Cardiac muscle cell (in vitro differentiated cells and primary cell): Measurements from ENCODE around the gene KCNIP4. TPM values are rescaled to one million over a fixed set of nuclear protein-coding genes. Genes with fewer than 3 reads are reported as not detected.

Experiments used
- DNase-seq, 2 donors: peaks; one replicate each; pipeline versions ENCODE4 v3.0.0 to v3.0.0-alpha.2; 2010 to 2017; ENCODE audit warnings: low read depth in 1 of 2, low spot score in 1 of 2
- H3K27ac ChIP-seq: fragments of 200-600 bp; sonication (generic); 2 replicates; pipeline ENCODE4 v1.5.1; 2016
- H3K27me3 ChIP-seq: fragments of 200-600 bp; sonication (generic); 2 replicates; pipeline ENCODE4 v1.6.0; 2016; ENCODE audit warnings: control low read depth
- H3K36me3 ChIP-seq: fragments of 200-600 bp; sonication (generic); 2 replicates; pipeline ENCODE4 v1.5.1; 2016; ENCODE audit warnings: control low read depth
- H3K4me1 ChIP-seq: fragments of 200-600 bp; sonication (generic); 2 replicates; pipeline ENCODE4 v1.8.1; 2017; ENCODE audit warnings: low read depth, mild to moderate bottlenecking, mixed run types
- H3K4me3 ChIP-seq: fragments of 200-600 bp; sonication (generic); 2 replicates; pipeline ENCODE4 v1.5.1; 2016; ENCODE audit warnings: mild to moderate bottlenecking
- H3K9me3 ChIP-seq: fragments of 200-600 bp; sonication (generic); 2 replicates; pipeline ENCODE4 v1.5.1; 2017; ENCODE audit warnings: low read depth, mild to moderate bottlenecking, control low read depth
- CTCF ChIP-seq: IDR thresholded peaks from 2 replicates; pipeline ENCODE4 v1.5.1; 2012; ENCODE audit warnings: low read depth, mild to moderate bottlenecking, low read length
- polyA plus RNA-seq: library from polyadenylated mRNA; unstranded; fragments of >200 nt; fragmentation: Nextera tagmentation; extraction: Ambion mirVana; gene quantifications from 2 replicates; pipeline ENCODE4 v1.2.1, GENCODE V29; 2016
- total RNA-seq: library from RNA; depleted of rRNA; stranded (reverse); fragments of >200 nt; gene quantifications from 2 replicates; pipeline ENCODE4 v1.2.3, GENCODE V29; 2016

The KCNIP4 gene
- total and polyA plus RNA-seq, 2 experiments from 2014 or later = 14.5 to 15.9 TPM

- Histone ChIP-seq H3K9me3 (no peaks in the 10 kb centered on the region), H3K4me1 (no peaks in the 10 kb centered on the region), H3K27ac (no peak overlapping the region), H3K27me3 (no peaks in the 10 kb centered on the region), H3K4me3 (no peak overlapping the region), H3K36me3 (no peaks in the 10 kb centered on the region)
- no peak for DNase-seq
- TF ChIP-seq CTCF = no peak
Measured at GRCh38 chr4:20764366-20764992, 1184.1 kb downstream of the KCNIP4 start.

- Histone ChIP-seq H3K36me3 (no peaks in the 10 kb centered on the region), H3K4me1 (no peaks in the 10 kb centered on the region), H3K4me3 (no peak overlapping the region), H3K9me3 (no peaks in the 10 kb centered on the region), H3K27me3 (no peaks in the 10 kb centered on the region), H3K27ac (no peak overlapping the region)
- no peak for DNase-seq
- no peak for TF ChIP-seq CTCF
Measured at GRCh38 chr4:20761826-20762225, 1186.7 kb downstream of the KCNIP4 start.

- H3K36me3 ChIP-seq = no peaks in the 10 kb centered on the region
- no peak overlapping the region for H3K4me3 ChIP-seq
- no peaks in the 10 kb centered on the region for H3K9me3 ChIP-seq
- no peaks in the 10 kb centered on the region for H3K27me3 ChIP-seq
- no peak for TF ChIP-seq CTCF
- no peak for DNase-seq
- H3K27ac ChIP-seq = no peak overlapping the region
- H3K4me1 ChIP-seq = no peaks in the 10 kb centered on the region
Measured at GRCh38 chr4:20761382-20761781, 1187.2 kb downstream of the KCNIP4 start.

- H3K36me3 ChIP-seq = no peaks in the 10 kb centered on the region
- peak; percentile 16 to 29 for DNase-seq
- no peaks in the 10 kb centered on the region for H3K9me3 ChIP-seq
- no peak for TF ChIP-seq CTCF
- no peaks in the 10 kb centered on the region for H3K4me1 ChIP-seq
- H3K4me3 ChIP-seq = no peak overlapping the region
- no peaks in the 10 kb centered on the region for H3K27me3 ChIP-seq
- no peak overlapping the region for H3K27ac ChIP-seq
Measured at GRCh38 chr4:20760053-20760452, 1188.5 kb downstream of the KCNIP4 start.

GRCh38 chr4:20754036-20754435 lies 1194.5 kb downstream of the KCNIP4 start:
- DNase-seq = no peak
- no peak overlapping the region for H3K4me3 ChIP-seq
- H3K27ac ChIP-seq = no peak overlapping the region
- no peaks in the 10 kb centered on the region for H3K4me1 ChIP-seq
- no peaks in the 10 kb centered on the region for H3K9me3 ChIP-seq
- H3K27me3 ChIP-seq = no peaks in the 10 kb centered on the region
- no peaks in the 10 kb centered on the region for H3K36me3 ChIP-seq
- no peak for TF ChIP-seq CTCF
